Measurements from ENCODE around the gene CMTM8.

The CMTM8 gene

GRCh38 chr3:32217339-32217738 is 21.1 kb upstream of the CMTM8 start:
- TF ChIP-seq GATA3 (IDR thresholded peaks at IDR 0.05; ENCODE audit: low read depth, low read length), result no peak
- TF ChIP-seq GATA2 (IDR thresholded peaks at IDR 0.05; ENCODE audit: low read depth, low read length), result no peak

DNA sequence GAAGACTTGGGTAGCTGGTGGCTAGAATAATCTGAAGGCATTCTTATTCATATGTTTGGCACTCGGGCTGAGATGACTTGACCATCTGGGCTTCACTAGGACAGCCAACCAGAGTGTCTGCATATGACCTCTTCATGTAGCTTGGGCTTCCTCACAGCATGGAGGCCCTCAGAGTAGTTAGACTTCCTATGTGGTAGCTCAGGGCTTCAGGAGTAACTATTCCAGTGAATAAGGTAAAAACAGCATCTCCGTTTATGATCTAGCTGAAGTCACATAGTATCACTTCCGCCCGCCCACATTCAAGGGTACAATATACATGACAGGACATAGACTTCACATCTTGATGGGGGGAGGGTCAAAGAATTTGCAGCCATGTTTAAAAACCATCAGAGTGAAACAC is 18.9 kb upstream of the CMTM8 start:
- TF ChIP-seq GATA3 (IDR thresholded peaks at IDR 0.05; ENCODE audit: low read depth, low read length) (no peak), GATA2 (IDR thresholded peaks at IDR 0.05; ENCODE audit: low read depth, low read length) (no peak)

DNA sequence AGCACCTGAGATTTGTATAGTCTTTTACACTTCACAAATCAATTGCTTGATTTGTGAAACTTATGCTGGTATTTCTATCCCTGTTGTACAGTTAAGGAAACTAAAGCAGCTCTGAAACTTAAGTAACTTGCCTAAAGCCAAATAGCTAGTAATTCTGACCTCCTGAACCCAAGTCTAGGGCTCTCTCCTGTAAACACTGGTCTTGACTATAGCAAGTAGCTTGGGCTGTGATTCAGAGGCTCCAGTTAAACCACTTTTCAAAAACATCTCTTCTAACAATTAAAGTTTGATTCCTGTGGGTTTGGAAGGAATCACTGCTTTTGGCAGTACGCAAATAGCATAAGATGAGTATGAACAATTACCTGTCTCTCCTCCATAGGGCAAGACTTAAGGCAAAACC is 18.5 kb upstream of the CMTM8 start:
- TF ChIP-seq GATA2 (IDR thresholded peaks at IDR 0.05; ENCODE audit: low read depth, low read length) (no peak), GATA3 (IDR thresholded peaks at IDR 0.05; ENCODE audit: low read depth, low read length) (no peak)

DNA sequence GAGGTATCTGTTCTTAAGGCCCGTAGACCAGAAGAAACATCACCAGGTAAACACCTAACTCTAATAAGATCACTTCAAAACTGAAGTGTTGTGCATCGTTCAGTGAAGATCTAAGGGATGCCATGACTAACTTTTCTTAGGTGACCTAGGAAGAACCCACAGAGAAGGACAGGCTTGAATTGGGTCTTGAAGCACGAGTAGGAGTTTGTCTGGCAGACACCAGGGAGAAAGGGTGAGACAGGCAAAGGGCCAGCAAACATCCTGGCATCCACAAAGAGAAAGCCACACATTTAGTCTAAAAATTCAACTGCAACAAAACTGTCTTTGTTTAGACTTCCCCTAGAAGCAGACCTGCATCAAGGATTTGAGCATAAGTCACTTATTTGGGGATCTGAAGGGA is 15.5 kb upstream of the CMTM8 start:
- TF ChIP-seq GATA2 (IDR thresholded peaks at IDR 0.05; ENCODE audit: low read depth, low read length) (no peak), GATA3 (IDR thresholded peaks at IDR 0.05; ENCODE audit: low read depth, low read length) (no peak)

- TF ChIP-seq GATA3 (IDR thresholded peaks at IDR 0.05; ENCODE audit: low read depth, low read length) (no peak), GATA2 (IDR thresholded peaks at IDR 0.05; ENCODE audit: low read depth, low read length) (0 out of 2 replicates have a peak, but pooled peaks have one; percentile 25)
These were observed 14.4 kb upstream of the CMTM8 start for GRCh38 chr3:32224016-32224516.

DNA sequence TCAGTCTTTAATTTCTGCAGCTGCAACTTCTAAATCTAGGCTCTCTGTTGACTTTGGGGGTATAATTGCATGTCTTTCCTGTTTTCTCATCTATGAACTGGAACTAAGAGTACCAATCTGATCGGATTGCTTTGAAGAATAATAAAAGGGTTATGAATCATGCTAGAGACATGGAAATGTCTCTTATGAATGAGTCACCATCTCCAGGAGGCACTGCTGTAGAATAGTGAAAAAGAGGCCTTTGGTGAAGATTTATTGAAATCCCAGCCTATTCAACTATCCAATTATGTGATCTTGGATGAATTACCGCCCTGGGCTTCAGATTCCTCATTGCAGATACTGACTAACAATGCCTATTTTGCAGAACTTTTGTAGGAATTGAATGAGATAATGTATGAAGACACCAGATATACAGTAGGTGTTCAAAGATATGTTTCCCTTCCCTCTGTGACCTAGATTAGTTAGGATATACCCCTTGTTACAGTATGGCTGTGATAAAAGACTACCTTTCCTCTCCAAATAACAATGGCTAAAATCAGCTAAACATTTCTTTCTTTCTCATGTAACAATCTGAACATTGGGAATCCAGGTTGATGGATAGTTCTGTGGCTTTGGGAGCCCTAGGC is 11.5 kb upstream of the CMTM8 start:
- TF ChIP-seq GATA3 (IDR thresholded peaks at IDR 0.05; ENCODE audit: low read depth, low read length) (no peak), GATA2 (IDR thresholded peaks at IDR 0.05; ENCODE audit: low read depth, low read length) (no peak)

GRCh38 chr3:32229565-32229964 is 8.9 kb upstream of the CMTM8 start:
- TF ChIP-seq GATA2 (IDR thresholded peaks at IDR 0.05; ENCODE audit: low read depth, low read length), result no peak
- no peak for TF ChIP-seq GATA3 (IDR thresholded peaks at IDR 0.05; ENCODE audit: low read depth, low read length)

- no peak for TF ChIP-seq GATA3 (IDR thresholded peaks at IDR 0.05; ENCODE audit: low read depth, low read length)
- TF ChIP-seq GATA2 (IDR thresholded peaks at IDR 0.05; ENCODE audit: low read depth, low read length), result no peak
These were observed 2.1 kb upstream of the CMTM8 start for GRCh38 chr3:32236377-32236776.

GRCh38 chr3:32237670-32238452 is 619 bp upstream of the CMTM8 start:
- TF ChIP-seq GATA3 (IDR thresholded peaks at IDR 0.05; ENCODE audit: low read depth, low read length) (no peak), GATA2 (IDR thresholded peaks at IDR 0.05; ENCODE audit: low read depth, low read length) (no peak)

DNA sequence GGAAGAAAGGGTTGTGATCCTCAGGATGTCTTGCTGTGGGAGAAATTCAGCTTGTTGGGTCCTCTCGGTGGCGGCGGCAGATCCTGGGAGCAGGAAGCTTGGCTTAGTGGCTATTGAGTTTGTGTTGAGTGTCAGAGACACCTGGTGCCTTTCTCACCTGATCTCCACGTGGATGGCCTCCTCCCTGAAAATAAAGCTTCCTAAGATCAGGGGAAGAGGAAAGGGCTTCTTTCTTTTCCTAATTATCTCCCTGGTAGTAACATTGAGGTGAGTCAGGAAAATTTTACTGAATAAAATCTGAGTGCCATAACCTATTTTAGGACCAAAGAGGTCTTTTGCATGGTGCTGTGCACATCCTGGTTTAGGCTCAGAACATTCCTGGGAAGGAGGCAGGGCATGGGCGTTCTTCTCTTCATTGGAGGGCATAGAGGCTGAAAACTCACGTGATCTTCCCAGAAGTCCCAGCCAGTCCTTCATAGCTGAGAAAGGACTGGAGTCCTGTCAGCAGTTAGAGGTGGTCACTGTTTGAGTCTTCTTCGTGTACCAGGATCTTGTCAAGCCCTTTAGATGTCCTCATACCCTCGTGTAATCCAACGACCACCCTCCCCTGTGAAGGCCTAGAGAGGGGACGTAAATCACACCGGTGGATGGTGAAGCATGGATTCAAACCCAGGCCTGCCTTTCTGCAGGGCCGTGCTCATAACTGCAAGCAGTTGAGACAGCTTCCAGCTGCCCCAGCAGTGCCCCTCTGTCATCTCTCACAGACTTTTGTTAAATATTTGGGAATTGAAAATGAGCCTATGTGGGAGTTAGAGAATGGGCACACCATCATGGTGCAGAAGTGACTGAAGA is 1.1 kb downstream of the CMTM8 start:
- TF ChIP-seq GATA3 (IDR thresholded peaks at IDR 0.05; ENCODE audit: low read depth, low read length) (no peak), GATA2 (IDR thresholded peaks at IDR 0.05; ENCODE audit: low read depth, low read length) (no peak)

DNA sequence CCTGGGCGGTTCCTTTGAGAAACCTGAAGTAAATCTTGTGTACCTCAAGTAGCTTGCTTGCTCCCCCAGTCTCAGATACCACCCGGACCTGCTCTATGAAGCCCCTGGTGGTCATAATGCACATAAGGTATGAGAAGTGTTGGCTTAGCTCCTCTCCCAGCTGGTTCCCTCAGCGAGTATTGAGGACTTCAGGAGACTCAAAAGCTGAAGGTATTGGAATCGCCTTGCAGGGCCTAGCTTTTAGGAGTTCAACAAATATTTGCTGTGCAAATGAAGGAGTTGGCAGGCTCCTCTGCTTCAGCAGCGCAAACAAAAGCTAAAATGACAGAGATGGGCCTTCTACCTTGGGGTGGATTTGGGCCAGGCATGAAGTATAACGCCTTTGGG is 1.7 kb downstream of the CMTM8 start:
- no peak for TF ChIP-seq GATA3 (IDR thresholded peaks at IDR 0.05; ENCODE audit: low read depth, low read length)
- no peak for TF ChIP-seq GATA2 (IDR thresholded peaks at IDR 0.05; ENCODE audit: low read depth, low read length)

DNA sequence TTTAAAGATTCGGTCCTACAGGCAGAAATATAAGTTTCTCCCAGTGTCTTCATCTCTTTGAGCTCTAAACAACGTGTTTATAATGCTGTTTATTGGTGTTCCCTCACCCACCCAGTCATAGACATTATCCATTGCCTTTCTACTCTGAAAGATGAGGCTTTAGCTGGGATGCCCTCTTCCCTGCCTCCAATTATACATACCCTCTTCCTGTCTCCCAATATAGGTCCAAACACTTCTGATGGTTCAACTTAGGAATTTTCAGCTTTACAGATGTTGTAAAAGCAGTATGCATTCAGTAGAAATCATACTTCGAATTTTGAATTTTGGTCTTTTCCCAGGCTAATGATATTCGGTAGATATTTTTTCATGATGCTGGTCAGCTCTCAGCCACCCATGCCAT is 2.6 kb downstream of the CMTM8 start:
- TF ChIP-seq GATA3 (IDR thresholded peaks at IDR 0.05; ENCODE audit: low read depth, low read length) (no peak), GATA2 (IDR thresholded peaks at IDR 0.05; ENCODE audit: low read depth, low read length) (no peak)

DNA sequence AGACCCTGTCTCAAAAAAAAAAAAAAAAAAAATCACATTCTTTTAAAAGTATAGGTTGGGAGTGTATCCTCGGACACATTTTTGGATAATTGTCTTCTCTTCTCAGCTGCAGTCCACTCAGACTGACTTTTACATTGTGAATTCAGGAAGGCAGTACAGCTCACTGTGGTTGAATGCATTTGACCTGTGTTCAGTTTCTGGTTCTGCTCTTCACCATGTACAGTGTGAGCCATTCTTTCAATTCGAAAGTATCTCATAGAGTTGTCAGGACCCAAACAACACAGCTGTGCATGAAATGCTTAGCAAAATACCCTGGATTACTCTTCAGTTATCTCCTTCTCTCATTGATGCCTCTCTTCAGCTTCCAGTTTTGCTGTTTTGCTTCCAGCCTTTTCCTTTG is 5.0 kb downstream of the CMTM8 start:
- no peak for TF ChIP-seq GATA2 (IDR thresholded peaks at IDR 0.05; ENCODE audit: low read depth, low read length)
- no peak for TF ChIP-seq GATA3 (IDR thresholded peaks at IDR 0.05; ENCODE audit: low read depth, low read length)

DNA sequence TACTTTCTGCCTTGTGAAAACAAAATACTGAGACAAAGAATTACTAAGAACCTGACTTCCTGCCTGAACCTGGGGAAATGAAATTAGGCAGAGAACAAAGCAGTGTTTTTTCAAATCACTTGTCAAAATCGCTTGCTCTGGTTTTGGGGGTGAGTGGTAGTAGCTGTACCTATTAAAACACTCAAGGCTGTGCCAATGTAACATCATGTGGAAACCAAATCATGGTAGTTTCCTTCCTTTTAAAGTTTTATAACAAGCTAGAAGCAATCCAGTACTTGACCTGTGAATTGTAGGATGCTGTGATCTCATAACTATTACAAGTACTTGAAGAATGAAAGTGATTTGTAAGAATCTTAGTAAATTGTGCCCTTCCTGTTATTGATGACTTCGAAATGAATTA is 6.7 kb downstream of the CMTM8 start:
- no peak for TF ChIP-seq GATA3 (IDR thresholded peaks at IDR 0.05; ENCODE audit: low read depth, low read length)
- TF ChIP-seq GATA2 (IDR thresholded peaks at IDR 0.05; ENCODE audit: low read depth, low read length), result no peak
